ENCODE data around the gene MGST2.

Gene MGST2

GRCh38 chr4:139685180-139685579 lies 19.6 kb downstream of the MGST2 start:
- ATAC-seq = no peak
- TF ChIP-seq POU6F1 (CRISPR knock-in tag; IDR thresholded peaks at IDR 0.05; ENCODE audit: borderline replicate concordance, low read depth) (no peak), PATZ1 (CRISPR knock-in tag; IDR thresholded peaks at IDR 0.05; ENCODE audit: borderline replicate concordance) (no peak), CSRNP3 (CRISPR knock-in tag; IDR thresholded peaks at IDR 0.05) (no peak), CSDC2 (CRISPR knock-in tag; IDR thresholded peaks at IDR 0.05) (no peak), ZNF565 (CRISPR knock-in tag; conservative IDR thresholded peaks at IDR 0.05; ENCODE audit: low read depth) (no peak), RARB (CRISPR knock-in tag; IDR thresholded peaks at IDR 0.05) (no peak)

- ATAC-seq = no peak
Observed at GRCh38 chr4:139686130-139686529, 20.5 kb downstream of the MGST2 start.

GRCh38 chr4:139686988-139687387 lies 21.4 kb downstream of the MGST2 start:
- TF ChIP-seq ARNTL (CRISPR knock-in tag; IDR thresholded peaks at IDR 0.05; ENCODE audit: borderline replicate concordance, low read depth) (no peak), TCF4 (CRISPR knock-in tag; IDR thresholded peaks at IDR 0.05; ENCODE audit: borderline replicate concordance) (no peak), PPARA (CRISPR knock-in tag; IDR thresholded peaks at IDR 0.05; ENCODE audit: borderline replicate concordance) (no peak), SNAI2 (CRISPR knock-in tag; IDR thresholded peaks at IDR 0.05) (no peak)
- ATAC-seq = no peak

More at GRCh38 chr4:139686130-139686529, 20.5 kb downstream of the MGST2 start:
- TF ChIP-seq PATZ1 (CRISPR knock-in tag; IDR thresholded peaks at IDR 0.05; ENCODE audit: borderline replicate concordance) (no peak), ZNF565 (CRISPR knock-in tag; conservative IDR thresholded peaks at IDR 0.05; ENCODE audit: low read depth) (no peak), TCF4 (CRISPR knock-in tag; IDR thresholded peaks at IDR 0.05; ENCODE audit: borderline replicate concordance) (no peak), PPARA (CRISPR knock-in tag; IDR thresholded peaks at IDR 0.05; ENCODE audit: borderline replicate concordance) (no peak), SNAI2 (CRISPR knock-in tag; IDR thresholded peaks at IDR 0.05) (no peak), ZNF8 (CRISPR knock-in tag; IDR thresholded peaks at IDR 0.05) (no peak)

- no peak for ATAC-seq
- TF ChIP-seq OSR1 (CRISPR knock-in tag; IDR thresholded peaks at IDR 0.05) (no peak), ARNTL (CRISPR knock-in tag; IDR thresholded peaks at IDR 0.05; ENCODE audit: borderline replicate concordance, low read depth) (no peak), BACH2 (CRISPR knock-in tag; IDR thresholded peaks at IDR 0.05; ENCODE audit: borderline replicate concordance) (no peak), CSRNP3 (CRISPR knock-in tag; IDR thresholded peaks at IDR 0.05) (no peak), POU6F1 (CRISPR knock-in tag; IDR thresholded peaks at IDR 0.05; ENCODE audit: borderline replicate concordance, low read depth) (no peak), GLIS3 (CRISPR knock-in tag; IDR thresholded peaks at IDR 0.05) (no peak), CSDC2 (CRISPR knock-in tag; IDR thresholded peaks at IDR 0.05) (no peak), ZFP30 (CRISPR knock-in tag; IDR thresholded peaks at IDR 0.05) (no peak), ZFP3 (CRISPR knock-in tag; IDR thresholded peaks at IDR 0.05) (no peak), ESRRG (CRISPR knock-in tag; IDR thresholded peaks at IDR 0.05) (no peak), RARB (CRISPR knock-in tag; IDR thresholded peaks at IDR 0.05) (no peak), PPARA (CRISPR knock-in tag; IDR thresholded peaks at IDR 0.05; ENCODE audit: borderline replicate concordance) (no peak), ISL1 (CRISPR knock-in tag; IDR thresholded peaks at IDR 0.05) (no peak), CREB5 (CRISPR knock-in tag; IDR thresholded peaks at IDR 0.05; ENCODE audit: low read depth) (no peak), TCF4 (CRISPR knock-in tag; IDR thresholded peaks at IDR 0.05; ENCODE audit: borderline replicate concordance) (no peak)
Observed at GRCh38 chr4:139689093-139689722, 23.6 kb downstream of the MGST2 start.

Measured in SK-N-SH treated with all-trans-retinoic acid at 6 μM for 48 hours (cell line).